Neural cell (in vitro differentiated cells): ENCODE results near the gene MAD1L1.

Experiments
- CTCF ChIP-seq: fragments of 450-650 bp; IDR thresholded peaks from 2 replicates; pipeline ENCODE4 v1.5.1; 2014; ENCODE audit warnings: antibody characterized with exemption, mild to moderate bottlenecking, moderate library complexity; ENCODE audit not compliant: poor library complexity, severe bottlenecking
- EP300 ChIP-seq: fragments of 450-650 bp; conservative IDR thresholded peaks from 2 replicates; pipeline ENCODE4 v1.6.1; 2014; ENCODE audit warnings: antibody characterized with exemption, mild to moderate bottlenecking, moderate library complexity; ENCODE audit not compliant: poor library complexity, severe bottlenecking
- EZH2 ChIP-seq: fragments of 200-600, 300-800 bp; shearing (Covaris generic), sonication (generic); IDR thresholded peaks from 2 replicates; pipeline ENCODE4 v1.6.1; 2014; ENCODE audit warnings: antibody characterized with exemption, low read length, borderline replicate concordance, mild to moderate bottlenecking; ENCODE audit not compliant: insufficient read depth, poor library complexity, severe bottlenecking
- MXI1 ChIP-seq: fragments of 450-650 bp; conservative IDR thresholded peaks from 2 replicates; pipeline ENCODE4 v1.6.1; 2014; ENCODE audit warnings: antibody characterized with exemption, mild to moderate bottlenecking; ENCODE audit not compliant: poor library complexity, severe bottlenecking
- POLR2AphosphoS5 ChIP-seq: IDR thresholded peaks from 2 replicates; pipeline ENCODE4 v1.6.1; 2012
- RAD21 ChIP-seq: fragments of 450-650 bp; conservative IDR thresholded peaks from 2 replicates; pipeline ENCODE4 v1.6.1; 2014; ENCODE audit warnings: antibody characterized with exemption, mild to moderate bottlenecking, moderate library complexity
- REST ChIP-seq: IDR thresholded peaks from 2 replicates; pipeline ENCODE4 v1.6.1; 2012; ENCODE audit warnings: borderline replicate concordance
- SMC3 ChIP-seq: fragments of 450-650 bp; conservative IDR thresholded peaks from 2 replicates; pipeline ENCODE4 v1.6.1; 2014; ENCODE audit warnings: antibody characterized with exemption, mild to moderate bottlenecking, moderate library complexity; ENCODE audit not compliant: poor library complexity
- TAF1 ChIP-seq: IDR thresholded peaks from 2 replicates; pipeline ENCODE4 v1.6.1; 2012; ENCODE audit warnings: low read depth

- TF ChIP-seq CTCF (no peak), REST (no peak), POLR2AphosphoS5 (no peak), EP300 (no peak), EZH2 (no peak), TAF1 (no peak), SMC3 (no peak), RAD21 (no peak), MXI1 (no peak)
Measured at GRCh38 chr7:1939434-1940401, 293.0 kb downstream of the MAD1L1 start.
